HepG2 (cell line): ENCODE data around the gene SLC38A2.

Experiments
- GABPA ChIP-seq, 2 experiments: IDR thresholded peaks; 2 replicates each; pipeline ENCODE4 v1.6.1; 2011 to 2016; ENCODE audit warnings: low read depth in 2 of 2, low read length in 1 of 2, missing biosample characterization in 1 of 2, missing genetic modification characterization in 1 of 2
- NFIC ChIP-seq: IDR thresholded peaks from 2 replicates; pipeline ENCODE4 v1.6.1; 2012; ENCODE audit warnings: mild to moderate bottlenecking, low read length, inconsistent platforms
- POLR2A ChIP-seq, 2 experiments: IDR thresholded peaks; 2 replicates each; pipeline ENCODE4 v1.6.1; 2011; ENCODE audit warnings: low read depth in 2 of 2, low read length in 2 of 2, mild to moderate bottlenecking in 1 of 2, moderate library complexity in 1 of 2; ENCODE audit not compliant: insufficient read depth in 1 of 2
- SETDB1 ChIP-seq: sonication (generic); formaldehyde crosslinking; IDR thresholded peaks from 2 replicates; pipeline ENCODE4 v1.5.1; 2020; ENCODE audit warnings: missing genetic modification reagents, mild to moderate bottlenecking, borderline replicate concordance
- TAF1 ChIP-seq: sonication (generic); formaldehyde crosslinking; IDR thresholded peaks from 2 replicates; pipeline ENCODE4 v1.4.0; 2020; ENCODE audit warnings: missing genetic modification reagents
- TAF15 ChIP-seq: fragments of 200-400 bp; formaldehyde crosslinking; IDR thresholded peaks from one replicate; pipeline ENCODE4 v1.6.1; 2018; ENCODE audit warnings: mild to moderate bottlenecking, low read depth, low read length; ENCODE audit not compliant: poor library complexity, severe bottlenecking
- TCF12 ChIP-seq, 2 experiments: fragments of 450-650 bp in 1 of 2; sonication (generic) in 1 of 2; formaldehyde crosslinking in 1 of 2; IDR thresholded peaks; 2 replicates each; pipeline versions ENCODE4 v1.6.1 to v1.8.0; 2017 to 2022; ENCODE audit warnings: antibody characterized with exemption in 1 of 2, mild to moderate bottlenecking in 1 of 2, missing genetic modification reagents in 1 of 2, moderate library complexity in 1 of 2
- USF2 ChIP-seq, 2 experiments: sonication (generic) in 1 of 2; formaldehyde crosslinking in 1 of 2; IDR thresholded peaks; 2 replicates each; pipeline versions ENCODE4 v1.5.1 to v1.6.1; 2011 to 2020; ENCODE audit warnings: borderline replicate concordance in 1 of 2, low read depth in 1 of 2, low read length in 1 of 2, mild to moderate bottlenecking in 1 of 2, missing genetic modification reagents in 1 of 2, moderate library complexity in 1 of 2
- ZNF138 ChIP-seq: sonication (generic); formaldehyde crosslinking; IDR thresholded peaks from 2 replicates; pipeline ENCODE4 v1.5.0; 2020; ENCODE audit warnings: mild to moderate bottlenecking, low read depth, missing genetic modification reagents
- ZNF274 ChIP-seq: sonication (generic); formaldehyde crosslinking; IDR thresholded peaks from 2 replicates; pipeline ENCODE4 v1.5.1; 2020; ENCODE audit warnings: mild to moderate bottlenecking, missing genetic modification reagents
- TF ChIP-seq, protein P1 (sequence below): sonication (generic); formaldehyde crosslinking; IDR thresholded peaks from 2 replicates; pipeline ENCODE4 v1.5.0; 2020; ENCODE audit warnings: mild to moderate bottlenecking, missing genetic modification reagents, moderate library complexity
- TF ChIP-seq, protein P2 (sequence below): sonication (generic); formaldehyde crosslinking; IDR thresholded peaks from 2 replicates; pipeline ENCODE4 v1.5.1; 2020; ENCODE audit warnings: mild to moderate bottlenecking, missing genetic modification reagents, moderate library complexity

DNA sequence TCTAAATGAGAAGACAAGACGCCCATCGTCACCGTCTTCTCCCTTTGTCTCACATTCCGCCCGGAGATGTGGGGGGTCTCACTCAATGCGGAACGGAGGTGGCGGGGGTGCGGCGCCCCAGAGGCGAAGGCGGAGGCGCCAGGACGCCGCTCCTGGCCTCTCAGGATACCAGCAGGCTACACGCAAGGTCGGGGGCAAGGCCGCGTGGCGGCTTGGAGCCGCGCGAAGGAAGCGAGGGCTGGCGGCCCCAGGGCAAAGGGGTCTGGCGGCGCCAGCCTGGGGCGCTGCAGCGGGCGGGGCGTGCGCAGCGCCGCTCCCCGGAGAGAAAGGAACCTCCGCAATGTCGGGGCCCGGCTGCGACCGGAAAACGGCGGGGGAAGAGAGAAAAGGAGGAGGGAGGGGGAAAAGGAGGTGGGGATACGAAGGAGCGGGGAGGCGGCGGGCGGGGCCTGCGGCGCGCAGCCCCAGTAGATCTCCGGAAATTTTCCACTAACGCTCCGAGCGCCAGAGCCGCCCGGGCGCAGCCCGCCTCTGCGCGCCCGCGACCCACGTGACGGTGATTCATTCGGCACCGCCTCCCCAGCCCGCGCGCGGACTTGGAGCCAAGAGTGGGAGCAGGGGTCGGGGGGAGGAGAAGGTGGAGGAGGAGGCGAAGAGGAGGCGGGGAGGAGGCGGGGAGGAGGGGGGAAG is 10.5 kb upstream of the SLC38A2 start:
- TF ChIP-seq, protein P1, sequence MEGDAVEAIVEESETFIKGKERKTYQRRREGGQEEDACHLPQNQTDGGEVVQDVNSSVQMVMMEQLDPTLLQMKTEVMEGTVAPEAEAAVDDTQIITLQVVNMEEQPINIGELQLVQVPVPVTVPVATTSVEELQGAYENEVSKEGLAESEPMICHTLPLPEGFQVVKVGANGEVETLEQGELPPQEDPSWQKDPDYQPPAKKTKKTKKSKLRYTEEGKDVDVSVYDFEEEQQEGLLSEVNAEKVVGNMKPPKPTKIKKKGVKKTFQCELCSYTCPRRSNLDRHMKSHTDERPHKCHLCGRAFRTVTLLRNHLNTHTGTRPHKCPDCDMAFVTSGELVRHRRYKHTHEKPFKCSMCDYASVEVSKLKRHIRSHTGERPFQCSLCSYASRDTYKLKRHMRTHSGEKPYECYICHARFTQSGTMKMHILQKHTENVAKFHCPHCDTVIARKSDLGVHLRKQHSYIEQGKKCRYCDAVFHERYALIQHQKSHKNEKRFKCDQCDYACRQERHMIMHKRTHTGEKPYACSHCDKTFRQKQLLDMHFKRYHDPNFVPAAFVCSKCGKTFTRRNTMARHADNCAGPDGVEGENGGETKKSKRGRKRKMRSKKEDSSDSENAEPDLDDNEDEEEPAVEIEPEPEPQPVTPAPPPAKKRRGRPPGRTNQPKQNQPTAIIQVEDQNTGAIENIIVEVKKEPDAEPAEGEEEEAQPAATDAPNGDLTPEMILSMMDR (CRISPR knock-in tag): peak; percentile 60
- TF ChIP-seq SETDB1 (no peak), ZNF138 (0 out of 2 replicates have a peak, but pooled peaks have one; percentile 46), ZNF274 (peak; percentile 30), NFIC (no peak), TAF1 (CRISPR knock-in tag) (no peak; the same call in 1 of the 2 replicates), TAF15 (peak; percentile 91), TCF12 (IDR thresholded peaks at IDR 0.05) (no peak), TCF12 (CRISPR knock-in tag; IDR thresholded peaks at IDR 0.05) (peak; percentile 62), GABPA (IDR thresholded peaks at IDR 0.05; ENCODE audit: low read depth, low read length) (peak; percentile 34; the same call in 1 of the 2 replicates), GABPA (CRISPR knock-in tag; IDR thresholded peaks at IDR 0.05; ENCODE audit: low read depth) (peak; percentile 69), USF2 (IDR thresholded peaks at IDR 0.05; ENCODE audit: low read depth, low read length) (peak; percentile 77), USF2 (CRISPR knock-in tag; IDR thresholded peaks at IDR 0.05; ENCODE audit: borderline replicate concordance) (peak; percentile 85; the same call in 1 of the 2 replicates), POLR2A (IDR thresholded peaks at IDR 0.05; ENCODE audit: insufficient read depth in 1 of 2, low read depth in 2 of 2, low read length in 2 of 2) (peak in 1 of 2 experiments; percentile 65; a peak in 2 of 4 replicates)
- TF ChIP-seq, protein P2, sequence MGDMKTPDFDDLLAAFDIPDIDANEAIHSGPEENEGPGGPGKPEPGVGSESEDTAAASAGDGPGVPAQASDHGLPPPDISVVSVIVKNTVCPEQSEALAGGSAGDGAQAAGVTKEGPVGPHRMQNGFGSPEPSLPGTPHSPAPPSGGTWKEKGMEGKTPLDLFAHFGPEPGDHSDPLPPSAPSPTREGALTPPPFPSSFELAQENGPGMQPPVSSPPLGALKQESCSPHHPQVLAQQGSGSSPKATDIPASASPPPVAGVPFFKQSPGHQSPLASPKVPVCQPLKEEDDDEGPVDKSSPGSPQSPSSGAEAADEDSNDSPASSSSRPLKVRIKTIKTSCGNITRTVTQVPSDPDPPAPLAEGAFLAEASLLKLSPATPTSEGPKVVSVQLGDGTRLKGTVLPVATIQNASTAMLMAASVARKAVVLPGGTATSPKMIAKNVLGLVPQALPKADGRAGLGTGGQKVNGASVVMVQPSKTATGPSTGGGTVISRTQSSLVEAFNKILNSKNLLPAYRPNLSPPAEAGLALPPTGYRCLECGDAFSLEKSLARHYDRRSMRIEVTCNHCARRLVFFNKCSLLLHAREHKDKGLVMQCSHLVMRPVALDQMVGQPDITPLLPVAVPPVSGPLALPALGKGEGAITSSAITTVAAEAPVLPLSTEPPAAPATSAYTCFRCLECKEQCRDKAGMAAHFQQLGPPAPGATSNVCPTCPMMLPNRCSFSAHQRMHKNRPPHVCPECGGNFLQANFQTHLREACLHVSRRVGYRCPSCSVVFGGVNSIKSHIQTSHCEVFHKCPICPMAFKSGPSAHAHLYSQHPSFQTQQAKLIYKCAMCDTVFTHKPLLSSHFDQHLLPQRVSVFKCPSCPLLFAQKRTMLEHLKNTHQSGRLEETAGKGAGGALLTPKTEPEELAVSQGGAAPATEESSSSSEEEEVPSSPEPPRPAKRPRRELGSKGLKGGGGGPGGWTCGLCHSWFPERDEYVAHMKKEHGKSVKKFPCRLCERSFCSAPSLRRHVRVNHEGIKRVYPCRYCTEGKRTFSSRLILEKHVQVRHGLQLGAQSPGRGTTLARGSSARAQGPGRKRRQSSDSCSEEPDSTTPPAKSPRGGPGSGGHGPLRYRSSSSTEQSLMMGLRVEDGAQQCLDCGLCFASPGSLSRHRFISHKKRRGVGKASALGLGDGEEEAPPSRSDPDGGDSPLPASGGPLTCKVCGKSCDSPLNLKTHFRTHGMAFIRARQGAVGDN (CRISPR knock-in tag): peak; percentile 95
